Measurements from ENCODE around the gene POLR2C. TPM values are rescaled to one million over a fixed set of nuclear protein-coding genes. Genes with fewer than 3 reads are reported as not detected.

POLR2C gene
- total RNA-seq, 6 donors from 2014 or later = 70.6 to 210 (median 112) TPM

DNA sequence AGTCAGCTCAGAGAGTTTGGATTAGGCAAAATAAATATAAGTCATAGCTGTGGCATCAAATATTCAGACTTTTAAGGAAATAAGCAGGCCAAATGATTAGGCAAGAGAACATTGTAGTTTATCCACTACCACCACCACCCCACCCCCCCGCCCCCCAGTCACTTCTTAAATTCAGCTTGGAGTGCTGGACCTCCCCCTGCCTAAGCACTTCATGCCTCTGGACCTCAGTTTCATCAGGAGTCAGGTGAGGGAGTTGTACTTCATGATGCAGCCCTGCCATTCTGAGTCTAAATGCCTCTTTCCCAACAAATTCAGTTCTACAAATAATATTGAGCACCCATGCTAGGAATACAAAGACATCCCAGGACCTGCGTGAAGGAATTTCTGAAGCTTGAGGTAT, 2.0 kb downstream of the POLR2C start:
- peaks cover 22 to 51% (median 29%) of the 10 kb centered on the region in 4 donors for H3K4me1 ChIP-seq
- DNase-seq (no peak), ATAC-seq (ENCODE audit: low FRiP score in 2 of 2) (no peak)
- H3K27me3 ChIP-seq = no peaks in the 10 kb centered on the region
- no peaks in the 10 kb centered on the region for H3K9me3 ChIP-seq
- H3K36me3 ChIP-seq = peaks cover 18 to 71% (median 54%) of the 10 kb centered on the region in 4 donors
- H3K4me3 ChIP-seq = no peak overlapping the region
- no peak for TF ChIP-seq POLR2A (IDR thresholded peaks at IDR 0.05)
- TF ChIP-seq, protein P1, sequence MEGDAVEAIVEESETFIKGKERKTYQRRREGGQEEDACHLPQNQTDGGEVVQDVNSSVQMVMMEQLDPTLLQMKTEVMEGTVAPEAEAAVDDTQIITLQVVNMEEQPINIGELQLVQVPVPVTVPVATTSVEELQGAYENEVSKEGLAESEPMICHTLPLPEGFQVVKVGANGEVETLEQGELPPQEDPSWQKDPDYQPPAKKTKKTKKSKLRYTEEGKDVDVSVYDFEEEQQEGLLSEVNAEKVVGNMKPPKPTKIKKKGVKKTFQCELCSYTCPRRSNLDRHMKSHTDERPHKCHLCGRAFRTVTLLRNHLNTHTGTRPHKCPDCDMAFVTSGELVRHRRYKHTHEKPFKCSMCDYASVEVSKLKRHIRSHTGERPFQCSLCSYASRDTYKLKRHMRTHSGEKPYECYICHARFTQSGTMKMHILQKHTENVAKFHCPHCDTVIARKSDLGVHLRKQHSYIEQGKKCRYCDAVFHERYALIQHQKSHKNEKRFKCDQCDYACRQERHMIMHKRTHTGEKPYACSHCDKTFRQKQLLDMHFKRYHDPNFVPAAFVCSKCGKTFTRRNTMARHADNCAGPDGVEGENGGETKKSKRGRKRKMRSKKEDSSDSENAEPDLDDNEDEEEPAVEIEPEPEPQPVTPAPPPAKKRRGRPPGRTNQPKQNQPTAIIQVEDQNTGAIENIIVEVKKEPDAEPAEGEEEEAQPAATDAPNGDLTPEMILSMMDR (IDR thresholded peaks at IDR 0.05) = no peak
- TF ChIP-seq POLR2AphosphoS5 (IDR thresholded peaks at IDR 0.05) = no peak
- TF ChIP-seq EP300 (IDR thresholded peaks at IDR 0.05) = no peak
- H3K27ac ChIP-seq = peak overlapping the region in 2 of 4 donors; percentile 31 to 60
- WGBS, 2 donors = 66 to 81% methylated on average over 2 of the region's 2 CpGs

DNA sequence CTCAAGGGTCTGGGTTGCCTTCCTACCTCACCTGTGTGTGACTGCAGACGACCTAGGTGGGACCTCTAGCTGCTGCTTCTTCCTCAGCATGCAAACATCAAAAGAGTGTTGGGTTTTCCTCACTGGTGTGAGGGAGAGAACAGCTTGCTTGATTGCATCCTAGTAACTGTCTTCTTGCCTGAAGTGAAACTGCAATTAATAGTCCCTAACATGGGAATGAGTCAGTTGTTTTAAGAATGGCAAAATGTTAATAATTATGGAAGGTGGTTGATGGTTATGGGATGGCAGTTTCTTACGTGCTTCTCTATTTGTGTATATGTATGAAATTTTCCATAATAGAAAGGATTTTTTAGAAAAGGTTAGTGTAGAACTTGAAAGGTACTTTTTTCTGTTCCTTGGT, 5.9 kb downstream of the POLR2C start:
- Histone ChIP-seq H3K9me3 (no peaks in the 10 kb centered on the region), H3K36me3 (peaks cover 29 to 95% (median 73%) of the 10 kb centered on the region in 4 donors), H3K4me1 (peaks cover 36 to 74% (median 47%) of the 10 kb centered on the region in 4 donors), H3K4me3 (no peak overlapping the region), H3K27me3 (no peaks in the 10 kb centered on the region), H3K27ac (no peak overlapping the region)
- ATAC-seq (ENCODE audit: low FRiP score in 2 of 2) (no peak), DNase-seq (no peak)
- 89% methylated on average over 2 of the region's 2 CpGs for WGBS, 2 donors
- TF ChIP-seq, protein P1 (IDR thresholded peaks at IDR 0.05) = no peak
- TF ChIP-seq EP300 (IDR thresholded peaks at IDR 0.05) (no peak), POLR2A (IDR thresholded peaks at IDR 0.05) (no peak)

DNA sequence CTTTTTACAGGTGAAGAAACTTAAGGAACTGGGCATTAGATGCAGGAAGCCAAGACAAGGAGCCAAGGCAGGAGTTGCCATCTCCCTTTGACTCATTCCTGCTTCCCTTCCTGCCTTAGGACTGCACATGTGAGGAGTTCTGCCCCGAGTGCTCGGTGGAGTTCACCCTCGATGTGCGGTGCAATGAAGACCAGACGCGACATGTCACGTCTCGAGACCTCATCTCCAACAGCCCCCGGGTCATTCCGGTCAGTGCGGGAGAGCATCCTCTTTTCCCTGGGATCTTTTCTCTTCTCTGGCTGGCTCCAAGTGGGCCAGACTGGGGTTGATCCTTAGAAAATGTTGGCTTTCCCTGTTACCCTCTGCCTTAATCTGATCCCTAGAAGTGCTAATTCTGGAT, 6.6 kb downstream of the POLR2C start:
- peaks cover 31 to 99% (median 80%) of the 10 kb centered on the region in 4 donors for H3K36me3 ChIP-seq

DNA sequence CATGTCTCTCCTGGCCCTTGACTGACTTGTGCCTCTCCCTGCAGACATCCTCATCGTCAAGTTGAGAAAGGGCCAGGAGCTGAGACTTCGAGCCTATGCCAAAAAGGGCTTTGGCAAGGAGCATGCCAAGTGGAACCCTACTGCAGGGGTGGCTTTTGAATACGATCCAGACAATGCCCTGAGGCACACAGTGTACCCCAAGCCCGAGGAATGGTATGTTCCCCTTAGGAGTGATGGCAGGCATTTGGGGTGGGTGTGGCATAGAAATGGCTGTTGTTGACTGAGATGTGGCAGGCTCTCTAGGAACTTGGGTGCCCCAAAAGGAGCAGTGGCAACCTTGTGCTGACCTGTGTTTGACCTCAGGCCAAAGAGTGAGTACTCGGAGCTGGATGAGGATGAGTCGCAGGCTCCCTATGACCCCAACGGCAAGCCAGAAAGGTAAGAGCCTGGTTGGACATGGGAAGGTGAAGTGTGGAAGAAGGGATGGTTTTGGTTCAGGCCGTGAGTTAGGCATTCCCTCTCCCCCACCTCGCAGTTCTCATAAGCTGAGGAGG, 7.5 kb downstream of the POLR2C start:
- Histone ChIP-seq H3K4me1 (peaks cover 19 to 62% (median 37%) of the 10 kb centered on the region in 4 donors), H3K27me3 (no peaks in the 10 kb centered on the region), H3K36me3 (peaks cover 31 to 99% (median 80%) of the 10 kb centered on the region in 4 donors), H3K9me3 (no peaks in the 10 kb centered on the region), H3K27ac (peak overlapping the region in 3 of 4 donors; percentile 14 to 59 (median 31)), H3K4me3 (no peak overlapping the region)
- DNase-seq (no peak), ATAC-seq (ENCODE audit: low FRiP score in 2 of 2) (peak in 1 of 2 donors; percentile 44)
- TF ChIP-seq, protein P1 (IDR thresholded peaks at IDR 0.05) = no peak
- TF ChIP-seq POLR2A (IDR thresholded peaks at IDR 0.05) (no peak), EP300 (IDR thresholded peaks at IDR 0.05) (peak in 1 of 4 donors; percentile 7), POLR2AphosphoS5 (IDR thresholded peaks at IDR 0.05) (no peak)
- 72 to 83% methylated on average over 7 to 9 of the region's 9 CpGs for WGBS, 2 donors

More for the DNA sequence above, 6.6 kb downstream of the POLR2C start:
- Histone ChIP-seq H3K9me3 (no peaks in the 10 kb centered on the region), H3K4me3 (no peak overlapping the region), H3K27ac (peak overlapping the region in 1 of 4 donors; percentile 14), H3K4me1 (peaks cover 29 to 67% (median 40%) of the 10 kb centered on the region in 4 donors), H3K27me3 (no peaks in the 10 kb centered on the region)
- 85 to 90% methylated on average over 11 of the region's 11 CpGs for WGBS, 2 donors
- ATAC-seq (ENCODE audit: low FRiP score in 2 of 2) = no peak
- no peak for DNase-seq
- no peak for TF ChIP-seq POLR2AphosphoS5 (IDR thresholded peaks at IDR 0.05)
- no peak for TF ChIP-seq POLR2A (IDR thresholded peaks at IDR 0.05)
- no peak for TF ChIP-seq EP300 (IDR thresholded peaks at IDR 0.05)
- TF ChIP-seq, protein P1 (IDR thresholded peaks at IDR 0.05) = no peak

DNA sequence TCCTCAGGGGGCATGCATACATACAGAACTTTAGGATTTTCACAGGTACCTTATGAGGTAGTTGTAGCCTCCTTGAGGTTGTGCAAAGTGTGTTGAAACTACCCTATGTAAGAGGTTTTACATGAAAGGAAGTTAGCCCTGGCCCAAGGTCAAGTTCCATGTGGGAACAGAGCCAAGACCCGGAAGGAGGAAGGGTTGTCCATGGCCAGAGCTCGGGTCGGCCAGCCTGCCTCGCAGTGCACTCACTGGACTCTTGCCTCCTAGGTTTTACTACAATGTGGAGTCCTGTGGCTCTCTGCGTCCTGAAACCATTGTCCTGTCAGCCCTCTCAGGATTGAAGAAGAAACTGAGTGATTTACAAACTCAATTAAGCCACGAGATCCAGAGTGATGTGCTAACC, 8.2 kb downstream of the POLR2C start:
- Histone ChIP-seq H3K36me3 (peaks cover 31 to 95% (median 75%) of the 10 kb centered on the region in 4 donors), H3K4me3 (no peak overlapping the region), H3K27ac (peak overlapping the region in 3 of 4 donors; percentile 14 to 59 (median 31)), H3K9me3 (no peaks in the 10 kb centered on the region), H3K4me1 (peaks cover 18 to 57% (median 35%) of the 10 kb centered on the region in 4 donors), H3K27me3 (no peaks in the 10 kb centered on the region)
- DNase-seq (peak; percentile 43 to 89), ATAC-seq (ENCODE audit: low FRiP score in 2 of 2) (peak; percentile 61 to 74)
- TF ChIP-seq EP300 (IDR thresholded peaks at IDR 0.05) (peak in 1 of 4 donors; percentile 62), POLR2A (IDR thresholded peaks at IDR 0.05) (no peak), POLR2AphosphoS5 (IDR thresholded peaks at IDR 0.05) (peak; percentile 17 to 33)
- TF ChIP-seq, protein P1 (IDR thresholded peaks at IDR 0.05) = no peak
- 16 to 20% methylated on average over 6 of the region's 6 CpGs for WGBS, 2 donors

All from upper lobe of left lung (tissue), 6 donors.